ENCODE measurements around the gene CES1.

GRCh38 chr16:55846598-55847346, 13.9 kb upstream of the CES1 start:
- no peak for TF ChIP-seq CTCF (IDR thresholded peaks at IDR 0.05; ENCODE audit: low read length)
- TF ChIP-seq EZH2 (IDR thresholded peaks at IDR 0.05; ENCODE audit: borderline replicate concordance, low read length), result no peak

All from OCI-LY1 (cell line).